NCI-H1092 treated with DMSO at 0.1 percent for 48 hours (cell line): Measurements from ENCODE around the gene NET1.
"Not testable (repeated sequence)": the region's sequence is repeated elsewhere in the genome, so short reads cannot be mapped to it uniquely, and the experiment has no call there.

Experiments
- DNase-seq: peaks from one replicate; lab custom pipeline; 2025; lab: John Stamatoyannopoulos, UW

The NET1 gene

GRCh38 chr10:5412277-5412941, at the start of gene NET1:
Gene NET1 (plus strand): TSS chr10:5412557. CDS start chr10:5412693, 136 bp downstream.
- peak; percentile 94 for DNase-seq

- DNase-seq = no peak
These were observed 49.5 kb upstream of the NET1 start for GRCh38 chr10:5362873-5363272.

GRCh38 chr10:5364374-5364773, 48.0 kb upstream of the NET1 start:
- no peak for DNase-seq

GRCh38 chr10:5364890-5365338, 47.4 kb upstream of the NET1 start, which contains the start of gene UCN3:
Gene UCN3 (plus strand): TSS chr10:5364966. CDS start chr10:5373721, 8,755 bp downstream.
- DNase-seq = peak; percentile 8

GRCh38 chr10:5365928-5366327, 46.4 kb upstream of the NET1 start:
- no peak for DNase-seq

- DNase-seq = no peak
These were observed 42.8 kb upstream of the NET1 start for GRCh38 chr10:5369362-5370158.

- DNase-seq = no peak
These were observed 41.6 kb upstream of the NET1 start for GRCh38 chr10:5370493-5371352.

- no peak for DNase-seq
These were observed 39.0 kb upstream of the NET1 start for GRCh38 chr10:5373307-5373706.

- DNase-seq = no peak
These were observed 38.3 kb upstream of the NET1 start for GRCh38 chr10:5373891-5374611.

GRCh38 chr10:5376450-5376849, 35.9 kb upstream of the NET1 start:
- no peak for DNase-seq

- not testable (repeated sequence) for DNase-seq
These were observed 33.2 kb upstream of the NET1 start for GRCh38 chr10:5379202-5379601.

GRCh38 chr10:5380395-5380794, 32.0 kb upstream of the NET1 start:
- not testable (repeated sequence) for DNase-seq

- no peak for DNase-seq
These were observed 31.2 kb upstream of the NET1 start for GRCh38 chr10:5381187-5381586.

- DNase-seq = no peak
These were observed 27.1 kb upstream of the NET1 start for GRCh38 chr10:5385224-5385623.

- DNase-seq = no peak
These were observed 25.2 kb upstream of the NET1 start for GRCh38 chr10:5387169-5387568.

- no peak for DNase-seq
These were observed 21.7 kb upstream of the NET1 start for GRCh38 chr10:5390607-5391205.

- no peak for DNase-seq
These were observed 20.6 kb upstream of the NET1 start for GRCh38 chr10:5391790-5392189.

GRCh38 chr10:5393529-5393928, 18.8 kb upstream of the NET1 start:
- no peak for DNase-seq

GRCh38 chr10:5395168-5395567, 17.2 kb upstream of the NET1 start:
- DNase-seq = no peak

GRCh38 chr10:5396556-5397300, 15.6 kb upstream of the NET1 start:
- peak; percentile 92 for DNase-seq

- no peak for DNase-seq
These were observed 13.0 kb upstream of the NET1 start for GRCh38 chr10:5399332-5399731.
